SK-N-MC (cell line): ENCODE measurements around the gene ABHD17A.
"Not testable (repeated sequence)": the region's sequence is repeated elsewhere in the genome, so short reads cannot be mapped to it uniquely, and the experiment has no call there.

Experiments used
- DNase-seq: peaks from one replicate; pipeline ENCODE4 v3.0.0-alpha.2; 2011; ENCODE audit warnings: low read depth, low spot score
- H3K27ac ChIP-seq: fragments of 200-600 bp; sonication (generic); 2 replicates; pipeline ENCODE4 v1.5.1; 2016; ENCODE audit warnings: mixed run types
- H3K36me3 ChIP-seq: fragments of 200-600 bp; sonication (generic); 2 replicates; pipeline ENCODE4 v1.6.1; 2017; ENCODE audit warnings: antibody characterized with exemption, low read length, mixed read lengths; ENCODE audit not compliant: insufficient read depth
- H3K4me3 ChIP-seq: fragments of 200-600 bp; sonication (generic); 2 replicates; pipeline ENCODE4 v1.5.1; 2016
- H3K9ac ChIP-seq: fragments of 200-600 bp; sonication (generic); 2 replicates; pipeline ENCODE4 v1.8.0; 2017; ENCODE audit warnings: mixed run types, mixed read lengths; ENCODE audit not compliant: insufficient read length
- H3K9me3 ChIP-seq: fragments of 200-600 bp; sonication (generic); 2 replicates; pipeline ENCODE4 v1.6.1; 2017; ENCODE audit warnings: low read depth, mild to moderate bottlenecking, antibody characterized with exemption, low read length, moderate library complexity, mixed read lengths
- EZH2 ChIP-seq: fragments of 200-600 bp; sonication (generic); IDR thresholded peaks from one replicate; pipeline ENCODE4 v1.6.1; 2017; ENCODE audit warnings: antibody characterized with exemption
- FOXP2 ChIP-seq: optimal IDR thresholded peaks from 2 replicates; pipeline ENCODE3; 2011; ENCODE audit warnings: mild to moderate bottlenecking, moderate library complexity; ENCODE audit not compliant: insufficient read depth; ENCODE audit errors: extremely low read length, control extremely low read depth
- POLR2AphosphoS5 ChIP-seq: IDR thresholded peaks from 2 replicates; pipeline ENCODE4 v1.6.1; 2012; ENCODE audit warnings: mild to moderate bottlenecking, low read depth, low read length, borderline replicate concordance

ABHD17A gene

DNA sequence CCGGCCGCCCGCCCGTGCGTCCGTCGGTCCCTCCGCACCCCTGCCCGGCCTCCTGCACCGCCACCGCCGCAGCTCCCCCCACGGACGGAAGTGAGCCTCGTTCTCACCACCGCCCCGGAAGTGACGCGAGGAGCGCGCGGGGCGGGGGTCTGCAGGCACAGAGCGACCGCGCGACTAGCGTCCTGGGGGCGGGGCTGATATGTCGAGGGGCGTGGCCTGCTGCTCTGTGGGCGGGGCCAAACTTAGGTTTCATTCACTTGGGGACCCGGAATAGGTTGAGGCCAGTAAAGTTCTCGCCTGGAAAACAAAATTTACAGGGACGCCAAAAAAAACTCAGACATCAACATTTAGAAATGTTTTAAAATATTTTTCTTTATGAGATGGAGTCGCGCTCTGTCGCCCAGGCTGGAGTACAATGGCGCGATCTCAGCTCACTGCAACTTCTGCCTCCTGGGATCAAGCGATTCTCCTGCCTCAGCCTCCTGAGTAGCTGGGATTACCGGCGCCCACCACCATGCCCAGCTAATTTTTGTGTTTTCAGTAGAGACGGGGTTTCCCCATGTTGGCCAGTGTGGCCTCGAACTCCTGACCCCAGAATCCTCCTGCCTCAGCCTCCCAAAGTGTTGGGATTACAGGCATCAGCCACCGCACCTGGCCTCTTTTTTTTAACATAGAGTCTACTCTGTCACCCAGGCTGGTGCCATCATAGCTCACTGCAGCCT lies at the start of gene ABHD17A:
ABHD17A (minus strand) TSS at position 99 of the 722 bp plus-strand sequence. CDS start 3,930 bp downstream, outside the sequence.
- not testable (repeated sequence) for DNase-seq
- peak within 1 kb of the TSS; percentile 42; the same call in 1 of the 2 replicates for H3K27ac ChIP-seq

DNA sequence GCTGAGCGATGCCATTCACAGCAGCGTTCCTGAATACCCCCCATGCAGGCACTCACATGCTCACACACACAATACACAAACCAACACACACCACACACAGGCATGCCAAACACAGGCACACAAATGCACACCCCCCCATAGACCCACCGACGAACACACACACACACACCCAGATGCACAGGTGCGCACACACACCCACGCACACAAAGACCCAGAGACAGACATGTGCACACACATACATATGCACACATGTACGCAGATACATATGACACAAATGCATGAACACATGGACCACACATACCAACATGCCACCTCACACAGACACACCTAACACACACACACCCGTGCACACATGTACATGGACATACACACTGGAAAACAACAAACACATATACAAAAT lies 48.6 kb upstream of the ABHD17A start:
- Histone ChIP-seq H3K27ac (no peak overlapping the region), H3K9me3 (no peaks in the 10 kb centered on the region), H3K36me3 (no peaks in the 10 kb centered on the region), H3K4me3 (no peak overlapping the region), H3K9ac (no peak overlapping the region)
- TF ChIP-seq EZH2 (no peak), POLR2AphosphoS5 (no peak), FOXP2 (no peak)
- no peak for DNase-seq

More for the DNA sequence above, at the start of gene ABHD17A:
- not testable (repeated sequence) for H3K36me3 ChIP-seq, H3K9me3 ChIP-seq
- peak within 1 kb of the TSS; percentile 93 for H3K9ac ChIP-seq
- TF ChIP-seq FOXP2 (peak; percentile 81), POLR2AphosphoS5 (peak; percentile 61; the same call in 1 of the 2 replicates)
- peak within 1 kb of the TSS; percentile 88 for H3K4me3 ChIP-seq

- no peaks in the 10 kb centered on the region for H3K36me3 ChIP-seq
- no peak overlapping the region for H3K4me3 ChIP-seq
- no peaks in the 10 kb centered on the region for H3K9me3 ChIP-seq
- H3K9ac ChIP-seq = no peak overlapping the region
- no peak for DNase-seq
- TF ChIP-seq FOXP2 (no peak), POLR2AphosphoS5 (no peak), EZH2 (no peak)
- H3K27ac ChIP-seq = no peak overlapping the region
These were observed 47.9 kb upstream of the ABHD17A start for GRCh38 chr19:1933244-1933643.

DNA sequence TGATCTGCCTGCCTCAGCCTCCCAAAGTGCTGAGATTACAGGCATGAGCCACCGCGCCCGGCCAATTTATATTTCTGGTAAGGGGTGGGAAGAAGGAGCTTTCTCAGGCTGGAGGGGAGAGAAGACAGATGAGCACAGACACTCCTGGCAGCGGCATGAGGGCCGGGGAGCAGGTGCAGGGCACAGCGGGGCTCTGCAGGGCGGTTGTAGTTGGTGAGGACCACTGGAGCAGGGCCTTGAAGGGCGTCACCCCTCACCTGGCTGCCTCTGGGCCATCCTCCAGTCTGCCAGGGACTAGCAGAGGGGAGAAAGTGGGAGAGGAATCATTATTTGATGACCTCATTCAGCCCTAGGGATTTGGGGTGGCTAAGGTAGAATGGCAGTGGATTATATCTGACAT lies 47.1 kb upstream of the ABHD17A start:
- Histone ChIP-seq H3K27ac (no peak overlapping the region), H3K9ac (no peak overlapping the region), H3K36me3 (no peaks in the 10 kb centered on the region), H3K9me3 (no peaks in the 10 kb centered on the region), H3K4me3 (no peak overlapping the region)
- no peak for DNase-seq
- no peak for TF ChIP-seq EZH2
- TF ChIP-seq POLR2AphosphoS5 = no peak
- no peak for TF ChIP-seq FOXP2

DNA sequence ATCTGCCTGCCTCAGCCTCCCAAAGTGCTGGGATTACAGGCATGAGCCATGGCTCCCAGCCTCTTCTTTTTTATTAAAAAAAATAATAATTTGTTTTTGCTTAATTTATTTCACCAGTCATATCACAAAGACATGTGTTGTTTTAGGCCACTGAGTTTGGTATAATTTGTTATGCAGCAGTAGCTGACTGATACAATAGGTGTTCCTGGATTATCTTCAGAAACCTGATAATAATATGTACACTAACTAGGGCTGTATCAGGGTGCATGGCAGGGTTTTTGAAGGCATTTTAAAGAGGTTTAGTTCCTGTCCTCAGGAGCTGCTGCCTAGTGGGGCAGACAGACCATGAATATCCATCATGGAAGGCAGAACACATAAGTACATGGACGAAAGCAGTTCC lies 46.1 kb upstream of the ABHD17A start:
- Histone ChIP-seq H3K9ac (no peak overlapping the region), H3K36me3 (no peaks in the 10 kb centered on the region), H3K27ac (no peak overlapping the region), H3K4me3 (no peak overlapping the region), H3K9me3 (no peaks in the 10 kb centered on the region)
- no peak for DNase-seq
- TF ChIP-seq POLR2AphosphoS5 (no peak), FOXP2 (no peak), EZH2 (no peak)

DNA sequence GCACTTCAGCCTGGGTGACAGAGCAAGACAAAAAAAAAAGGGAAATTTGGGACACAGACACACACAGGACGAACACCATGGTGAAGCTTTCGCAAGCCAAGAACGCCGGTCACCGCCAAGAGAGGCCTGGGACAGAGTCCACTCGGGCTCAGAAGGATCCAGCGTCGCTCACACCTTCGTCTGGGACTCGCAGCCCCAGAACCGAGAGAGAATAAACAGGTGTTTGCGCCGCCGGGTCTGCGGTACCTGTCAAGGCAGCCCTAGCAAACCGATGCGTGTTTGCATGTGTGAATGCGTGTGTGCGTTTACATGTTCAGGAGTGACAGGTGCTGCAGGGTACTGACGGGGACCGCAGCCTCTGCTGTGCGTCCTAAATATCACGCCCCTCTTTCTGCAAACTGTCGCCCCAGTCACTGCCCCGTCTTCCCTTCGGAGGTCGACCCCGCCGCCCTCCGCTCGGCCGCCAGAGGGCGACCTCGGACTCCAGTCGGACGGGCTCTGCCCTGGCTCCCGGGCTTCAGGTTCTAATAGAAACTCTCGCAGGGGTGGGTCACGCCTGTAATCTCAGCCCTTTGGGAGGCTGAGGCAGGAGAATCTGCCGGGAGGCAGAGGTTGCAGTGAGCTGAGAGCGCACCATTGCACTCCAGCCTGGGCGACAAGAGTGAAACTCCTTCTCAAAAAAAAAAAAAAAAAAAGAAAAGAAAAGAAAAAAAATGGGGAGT lies 43.9 kb upstream of the ABHD17A start:
- H3K4me3 ChIP-seq = peak overlapping the region; percentile 50
- no peak overlapping the region for H3K9ac ChIP-seq
- no peaks in the 10 kb centered on the region; the same call in 1 of the 2 replicates for H3K36me3 ChIP-seq
- DNase-seq = no peak
- no peaks in the 10 kb centered on the region for H3K9me3 ChIP-seq
- TF ChIP-seq EZH2 = no peak
- TF ChIP-seq POLR2AphosphoS5 = no peak
- TF ChIP-seq FOXP2 = no peak
- H3K27ac ChIP-seq = no peak overlapping the region

DNA sequence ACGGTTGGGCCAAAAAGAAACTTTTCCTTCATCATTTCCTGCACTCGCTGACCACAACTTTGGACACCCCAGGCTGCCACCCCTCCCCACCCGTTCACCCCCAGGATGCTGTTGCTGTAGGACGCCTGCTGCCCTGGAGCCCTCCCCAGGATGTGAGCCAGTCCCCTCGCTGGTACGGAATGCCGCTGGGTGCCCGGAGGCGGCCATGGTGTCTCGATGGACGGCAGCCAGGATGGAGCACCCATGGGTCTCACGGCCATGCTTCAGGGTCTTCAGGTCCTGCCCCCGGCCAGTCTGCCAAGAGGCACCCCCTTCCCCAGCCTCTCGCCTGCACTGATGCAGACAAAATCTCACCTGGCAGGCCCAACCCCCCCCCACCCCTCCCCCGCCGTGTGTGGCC lies 40.2 kb upstream of the ABHD17A start:
- no peak for DNase-seq
- Histone ChIP-seq H3K4me3 (no peak overlapping the region), H3K9ac (no peak overlapping the region), H3K9me3 (no peaks in the 10 kb centered on the region), H3K27ac (no peak overlapping the region), H3K36me3 (peaks cover 5% of the 10 kb centered on the region; the same call in 1 of the 2 replicates)
- TF ChIP-seq FOXP2 = no peak
- TF ChIP-seq EZH2 = no peak
- TF ChIP-seq POLR2AphosphoS5 = no peak

DNA sequence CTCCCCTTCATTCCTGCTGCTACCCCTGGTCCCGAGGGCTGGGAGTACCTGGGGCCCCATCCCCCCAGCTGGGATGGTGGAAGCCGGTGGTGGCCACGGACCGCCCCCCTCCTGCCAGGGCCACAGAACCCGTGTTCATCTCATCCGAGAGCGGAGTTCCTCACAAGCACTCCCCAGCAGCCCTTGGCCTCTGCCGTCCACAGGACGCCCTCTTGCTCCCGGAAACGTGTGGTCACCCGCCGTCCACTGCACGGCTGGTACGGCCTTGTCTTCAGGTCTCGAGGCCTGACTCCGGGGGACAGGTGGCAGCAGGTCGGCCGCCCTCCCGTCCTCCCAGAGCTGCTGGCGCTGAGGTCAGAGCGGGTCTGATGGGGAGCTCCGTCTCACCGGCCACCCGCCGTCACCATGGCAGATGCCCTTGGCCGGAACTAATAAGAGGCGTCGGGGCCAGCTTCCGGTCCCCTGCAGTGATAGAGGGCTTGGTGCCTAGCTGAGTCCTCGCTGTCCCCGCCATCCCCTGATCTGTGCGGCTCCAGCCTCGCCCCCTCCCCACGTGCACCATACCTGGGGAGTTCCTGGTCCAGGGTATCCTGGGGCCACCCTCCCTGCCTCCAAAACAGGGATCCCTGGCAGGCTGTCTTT lies 39.1 kb upstream of the ABHD17A start:
- H3K27ac ChIP-seq = no peak overlapping the region
- peaks cover 11% of the 10 kb centered on the region; the same call in 1 of the 2 replicates for H3K36me3 ChIP-seq
- DNase-seq = no peak
- no peak for TF ChIP-seq EZH2
- no peak for TF ChIP-seq FOXP2
- TF ChIP-seq POLR2AphosphoS5 = no peak
- no peak overlapping the region for H3K9ac ChIP-seq
- H3K9me3 ChIP-seq = no peaks in the 10 kb centered on the region
- no peak overlapping the region for H3K4me3 ChIP-seq
